DOHH2 (cell line): ENCODE measurements around the gene SH3PXD2A.

Source experiments
- H3F3A ChIP-seq: fragments of 200-600 bp; sonication (generic), shearing (Covaris generic); 2 replicates; pipeline ENCODE4 v1.6.0; 2016; ENCODE audit warnings: antibody characterized with exemption, mild to moderate bottlenecking; ENCODE audit not compliant: control insufficient read depth, insufficient read depth
- H3K27ac ChIP-seq: fragments of 200-600 bp; sonication (generic); 2 replicates; pipeline ENCODE4 v1.5.1; 2014; ENCODE audit warnings: low read depth, mild to moderate bottlenecking, low read length, moderate library complexity
- H3K27me3 ChIP-seq: fragments of 200-600 bp; sonication (generic); 2 replicates; pipeline ENCODE4 v1.6.1; 2014; ENCODE audit warnings: mild to moderate bottlenecking, low read length, mixed read lengths; ENCODE audit not compliant: control insufficient read depth
- H3K36me3 ChIP-seq: fragments of 200-600 bp; sonication (generic); 2 replicates; pipeline ENCODE4 v1.6.1; 2014; ENCODE audit warnings: mild to moderate bottlenecking, low read length, moderate library complexity, mixed read lengths; ENCODE audit not compliant: control insufficient read depth
- H3K4me1 ChIP-seq: fragments of 200-600 bp; sonication (generic); 2 replicates; pipeline ENCODE4 v1.6.1; 2014; ENCODE audit warnings: mild to moderate bottlenecking, low read length, mixed read lengths; ENCODE audit not compliant: control insufficient read depth
- H3K4me2 ChIP-seq: fragments of 200-600 bp; sonication (generic); 2 replicates; pipeline ENCODE4 v1.6.0; 2014; ENCODE audit warnings: mild to moderate bottlenecking, low read length, moderate library complexity
- H3K4me3 ChIP-seq: fragments of 200-600 bp; sonication (generic); 2 replicates; pipeline ENCODE4 v1.5.1; 2014; ENCODE audit warnings: mild to moderate bottlenecking, low read length, mixed read lengths
- H3K79me2 ChIP-seq: fragments of 200-600 bp; sonication (generic); 2 replicates; pipeline ENCODE4 v1.6.1; 2014; ENCODE audit warnings: mild to moderate bottlenecking, low read length, mixed read lengths; ENCODE audit not compliant: control insufficient read depth
- H3K9me2 ChIP-seq: fragments of 200-600 bp; sonication (generic); replicated peaks from 2 replicates; pipeline ENCODE4 v1.6.1; 2014; ENCODE audit warnings: mild to moderate bottlenecking, low read length, mixed read lengths; ENCODE audit not compliant: control insufficient read depth
- H3K9me3 ChIP-seq: fragments of 200-600 bp; sonication (generic); 2 replicates; pipeline ENCODE4 v1.6.1; 2014; ENCODE audit warnings: antibody characterized with exemption, low read length, mixed read lengths; ENCODE audit not compliant: control insufficient read depth, insufficient read depth
- H4K20me1 ChIP-seq: fragments of 200-600 bp; sonication (generic); 2 replicates; pipeline ENCODE4 v1.6.0; 2014; ENCODE audit warnings: low read depth, mild to moderate bottlenecking, antibody characterized with exemption, low read length, moderate library complexity; ENCODE audit not compliant: control insufficient read depth, insufficient read depth
- CTCF ChIP-seq: fragments of 200-600 bp; sonication (generic); IDR thresholded peaks from one replicate; pipeline ENCODE4 v1.5.1; 2014; ENCODE audit warnings: antibody characterized with exemption, mild to moderate bottlenecking, low read depth, low read length; ENCODE audit not compliant: poor library complexity, severe bottlenecking
- EZH2phosphoT487 ChIP-seq: fragments of 200-600 bp; sonication (generic); IDR thresholded peaks from 2 replicates; pipeline ENCODE4 v1.6.1; 2017; ENCODE audit warnings: borderline replicate concordance, mild to moderate bottlenecking, antibody characterized with exemption, low read length, moderate library complexity, mixed read lengths

The SH3PXD2A gene

GRCh38 chr10:103855424-103855823, at the start of gene SH3PXD2A:
Gene SH3PXD2A, minus strand, starts transcription at chr10:103855576. Its CDS starts 310 bp downstream, at chr10:103855266.
- H3K36me3 ChIP-seq = no peaks in the 10 kb centered on the region
- no peaks in the 10 kb centered on the region for H3K79me2 ChIP-seq
- no peak for TF ChIP-seq EZH2phosphoT487
- no peak within 1 kb of the TSS for H3K4me3 ChIP-seq
- H3K9me2 ChIP-seq = no peaks in the 10 kb centered on the region
- no peaks in the 10 kb centered on the region for H3K4me1 ChIP-seq
- no peaks in the 10 kb centered on the region for H3K9me3 ChIP-seq
- H3K4me2 ChIP-seq = no peak within 1 kb of the TSS
- H3K27me3 ChIP-seq = peaks cover 20% of the 10 kb centered on the region
- no peaks in the 10 kb centered on the region for H3F3A ChIP-seq
- no peak within 1 kb of the TSS for H3K27ac ChIP-seq
- H4K20me1 ChIP-seq = no peaks in the 10 kb centered on the region

- no peaks in the 10 kb centered on the region for H3K27me3 ChIP-seq
- no peak overlapping the region for H3K4me3 ChIP-seq
- no peaks in the 10 kb centered on the region for H3F3A ChIP-seq
- H3K36me3 ChIP-seq = peaks cover 16% of the 10 kb centered on the region
- no peaks in the 10 kb centered on the region for H4K20me1 ChIP-seq
- no peaks in the 10 kb centered on the region for H3K9me2 ChIP-seq
- no peak for TF ChIP-seq CTCF
- TF ChIP-seq EZH2phosphoT487 = no peak
- no peak overlapping the region for H3K4me2 ChIP-seq
- H3K4me1 ChIP-seq = no peaks in the 10 kb centered on the region
- H3K79me2 ChIP-seq = no peaks in the 10 kb centered on the region
- H3K27ac ChIP-seq = no peak overlapping the region
- no peaks in the 10 kb centered on the region for H3K9me3 ChIP-seq
Observed at GRCh38 chr10:103901299-103901698, 45.9 kb upstream of the SH3PXD2A start.

GRCh38 chr10:103899312-103899711, 43.9 kb upstream of the SH3PXD2A start:
- H3K4me1 ChIP-seq = no peaks in the 10 kb centered on the region

More at GRCh38 chr10:103899312-103899711, 43.9 kb upstream of the SH3PXD2A start:
- Histone ChIP-seq H3F3A (no peaks in the 10 kb centered on the region), H3K27ac (no peak overlapping the region), H3K9me3 (no peaks in the 10 kb centered on the region), H3K36me3 (peaks cover 13% of the 10 kb centered on the region), H3K9me2 (no peaks in the 10 kb centered on the region), H3K4me2 (no peak overlapping the region), H3K79me2 (no peaks in the 10 kb centered on the region), H3K27me3 (no peaks in the 10 kb centered on the region), H3K4me3 (no peak overlapping the region), H4K20me1 (no peaks in the 10 kb centered on the region)
- TF ChIP-seq EZH2phosphoT487 (no peak), CTCF (no peak)
